Adrenal gland (tissue), 12 donors: ENCODE measurements around the gene PAQR8. TPM values are rescaled to one million over a fixed set of nuclear protein-coding genes. Genes with fewer than 3 reads are reported as not detected.

ENCODE experiments used
- DNase-seq, 7 donors: peaks; one replicate each; pipeline ENCODE4 v3.0.0-alpha.2; 2019 to 2020
- H3K27ac ChIP-seq, 5 donors: fragments of 200-600 bp; sonication (generic) in 4 of 5; 1 replicate in 3 of 5; 2 replicates in 2 of 5; pipeline versions ENCODE4 v1.5.1 to v1.8.0; 2016 to 2020; ENCODE audit warnings: mild to moderate bottlenecking in 1 of 5
- H3K27me3 ChIP-seq: fragments of 200-600 bp; 2 replicates; pipeline ENCODE4 v1.8.0; 2021
- H3K36me3 ChIP-seq, 2 donors: fragments of 200-600 bp; replicated peaks in 1 of 2; 1 replicate in 1 of 2; 2 replicates in 1 of 2; pipeline versions ENCODE4 v1.5.1 to v1.8.0; 2018 to 2022
- H3K4me1 ChIP-seq, 2 donors: fragments of 200-600 bp; replicated peaks in 1 of 2; 1 replicate in 1 of 2; 2 replicates in 1 of 2; pipeline versions ENCODE4 v1.5.1 to v1.8.0; 2018 to 2021
- H3K4me3 ChIP-seq, 4 donors: fragments of 200-600 bp; sonication (generic) in 3 of 4; one replicate each; pipeline ENCODE4 v1.5.1; 2016 to 2018
- H3K9me3 ChIP-seq, 3 donors: fragments of 200-600 bp; sonication (generic) in 1 of 3; replicated peaks in 1 of 3; 1 replicate in 2 of 3; 2 replicates in 1 of 3; pipeline versions ENCODE4 v1.5.1 to v1.8.0; 2016 to 2021
- CTCF ChIP-seq, 6 experiments: fragments of 450-650 bp in 4 of 6; fragments of 200-600 bp in 2 of 6; sonication (generic) in 1 of 6; IDR thresholded peaks; 1 replicate in 5 of 6; 2 replicates in 1 of 6; pipeline versions ENCODE4 v1.5.1 to v1.8.0; 2016 to 2021; ENCODE audit warnings: antibody characterized with exemption in 6 of 6, mild to moderate bottlenecking in 2 of 6, moderate library complexity in 1 of 6
- POLR2A ChIP-seq, 2 donors: fragments of 450-650 bp; IDR thresholded peaks; one replicate each; pipeline ENCODE4 v1.6.1; 2017; ENCODE audit warnings: antibody characterized with exemption in 2 of 2, mild to moderate bottlenecking in 2 of 2, moderate library complexity in 1 of 2
- WGBS, 4 donors: extraction: QIAGEN DNeasy Blood & Tissue Kit in 2 of 4; methylation state at CpG; one replicate each; pipeline versions ENCODE4 v1.1.5 to v1.1.7; 2013 to 2017; 5-methylcytosine and 5-hydroxymethylcytosine counted together
- intact Hi-C, 2 donors: fragments of 100-400 bp; cut with DNase I; formaldehyde crosslinking; loops; one replicate each; pipeline versions ENCODE4 v1.14.1 to v1.15.0; 2022 to 2023
- polyA plus RNA-seq, 3 donors: library from polyadenylated mRNA; stranded (reverse); fragments of 200-250 nt in 2 of 3; fragments of 350-450 nt in 1 of 3; fragmentation: Illumina TruSeq in 1 of 3; extraction: RNeasy Lipid Tissue Mini Kit (QIAGEN cat#74804) in 1 of 3; gene quantifications; one replicate each; pipeline ENCODE4 v1.2.3, GENCODE V29; 2013 to 2014
- total RNA-seq, 9 donors: library from RNA; depleted of rRNA in 4 of 9; stranded (reverse); fragments of >200 nt in 4 of 9; fragments of 120-200 nt in 1 of 9; fragmentation: NEBNext Ultra II Directional in 1 of 9; extraction: Animal tissue kit (Norgen Biotek cat#: 25700) in 1 of 9; gene quantifications; one replicate each; pipeline versions ENCODE4 v1.1.0 to v1.2.4, GENCODE V29; 2013 to 2023
- donor health status: healthy with polysubstance abuse.
- donor health status: Bipolar disorder and iron deficiency.
- donor health status: DM: yes; HTN: yes; CAD: no.
- donor health status: DM: no; HTN: no; CAD: no.
- donor health status: DM: no; HTN: no; CAD: no.
- donor health status: DM: yes; HTN: yes; CAD: no.

PAQR8 gene
- total and polyA plus RNA-seq, 12 donors, result 2.3 to 17.1 (median 6.2) TPM

GRCh38 chr6:52356017-52356416, 5.9 kb upstream of the PAQR8 start:
- peaks cover 0 to 9% of the 10 kb centered on the region in 2 donors for H3K4me1 ChIP-seq
- intact Hi-C loops, result no loop called here
- TF ChIP-seq CTCF (IDR thresholded peaks at IDR 0.05) (no peak), POLR2A (IDR thresholded peaks at IDR 0.05) (no peak)
- no peak overlapping the region for H3K4me3 ChIP-seq
- WGBS, 4 donors, result 41 to 91% (median 46%) methylated on average over 2 of the region's 2 CpGs
- H3K36me3 ChIP-seq, result no peaks in the 10 kb centered on the region
- H3K27ac ChIP-seq, result no peak overlapping the region
- no peaks in the 10 kb centered on the region for H3K9me3 ChIP-seq
- no peak for DNase-seq
- H3K27me3 ChIP-seq, result no peaks in the 10 kb centered on the region

GRCh38 chr6:52359403-52359802, 2.5 kb upstream of the PAQR8 start:
- peaks cover 8 to 24% of the 10 kb centered on the region in 2 donors for H3K4me1 ChIP-seq
- no peaks in the 10 kb centered on the region for H3K36me3 ChIP-seq
- H3K27ac ChIP-seq, result no peak overlapping the region
- no peak for DNase-seq
- TF ChIP-seq CTCF (IDR thresholded peaks at IDR 0.05) (no peak), POLR2A (IDR thresholded peaks at IDR 0.05) (no peak)
- intact Hi-C loops, result no loop called here
- H3K4me3 ChIP-seq, result no peak overlapping the region
- no peaks in the 10 kb centered on the region for H3K27me3 ChIP-seq
- whole genome bisulfite sequencing, 4 donors, result 41 to 53% (median 48%) methylated on average over 1 of the region's 1 CpG
- no peaks in the 10 kb centered on the region for H3K9me3 ChIP-seq

GRCh38 chr6:52360028-52360427, 1.9 kb upstream of the PAQR8 start:
- intact Hi-C loops, result no loop called here
- H3K4me3 ChIP-seq, result no peak overlapping the region
- H3K4me1 ChIP-seq, result peaks cover 8 to 24% of the 10 kb centered on the region in 2 donors
- no peaks in the 10 kb centered on the region for H3K27me3 ChIP-seq
- WGBS, 4 donors, result 83 to 93% (median 85%) methylated on average over 3 of the region's 3 CpGs
- H3K9me3 ChIP-seq, result no peaks in the 10 kb centered on the region
- TF ChIP-seq CTCF (IDR thresholded peaks at IDR 0.05) (no peak), POLR2A (IDR thresholded peaks at IDR 0.05) (no peak)
- no peaks in the 10 kb centered on the region for H3K36me3 ChIP-seq
- no peak overlapping the region for H3K27ac ChIP-seq
- no peak for DNase-seq

- WGBS, 4 donors, result 85 to 88% (median 87%) methylated on average over 11 of the region's 11 CpGs
- H3K9me3 ChIP-seq, result no peaks in the 10 kb centered on the region
- intact Hi-C loops, result no loop called here
- no peak for DNase-seq
- H3K27me3 ChIP-seq, result no peaks in the 10 kb centered on the region
- H3K27ac ChIP-seq, result peak overlapping the region in 3 of 5 donors; percentile 50 to 78 (median 75)
- no peaks in the 10 kb centered on the region for H3K36me3 ChIP-seq
- no peak overlapping the region for H3K4me3 ChIP-seq
- H3K4me1 ChIP-seq, result peaks cover 8 to 24% of the 10 kb centered on the region in 2 donors
- no peak for TF ChIP-seq POLR2A (IDR thresholded peaks at IDR 0.05)
- no peak for TF ChIP-seq CTCF (IDR thresholded peaks at IDR 0.05)
Observed at GRCh38 chr6:52360601-52361413, 1.1 kb upstream of the PAQR8 start.
